B cell (primary cell): ENCODE measurements around the gene SLC25A29. TPM values are rescaled to one million over a fixed set of nuclear protein-coding genes. Genes with fewer than 3 reads are reported as not detected.

Experiments used
- ATAC-seq: fragments of 200-7000 bp; cut with Tn5 transposase; one replicate; pipeline ENCODE4 v1.10.0; 2021; ENCODE audit warnings: low read depth, mild to moderate bottlenecking, moderate number of reproducible peaks, moderate library complexity
- CTCF ChIA-PET: fragments of 350-600 bp; sonication (Branson Sonifier 250); formaldehyde crosslinking; loops from one replicate; lab custom pipeline; 2021; ENCODE audit warnings: antibody characterized with exemption, inconsistent platforms; lab: Charles Lee
- POLR2A ChIA-PET: fragments of 350-600 bp; sonication (Branson Sonifier 250); formaldehyde crosslinking; loops from one replicate; lab custom pipeline; 2021; ENCODE audit warnings: antibody characterized with exemption; lab: Charles Lee
- DNase-seq: peaks from one replicate; pipeline ENCODE4 v3.0.0; 2013
- H2AFZ ChIP-seq: 2 replicates; pipeline ENCODE4 v1.6.1; 2012; ENCODE audit warnings: mild to moderate bottlenecking, low read depth, low read length; ENCODE audit not compliant: insufficient read depth, poor library complexity, severe bottlenecking
- H3K27ac ChIP-seq, 2 donors: 1 replicate in 1 of 2; 2 replicates in 1 of 2; pipeline ENCODE4 v1.5.1; 2012 to 2013; ENCODE audit warnings: low read length in 2 of 2, mild to moderate bottlenecking in 2 of 2, moderate library complexity in 1 of 2
- H3K27me3 ChIP-seq, 4 experiments: fragments of 200-600 bp in 1 of 4; sonication (generic) in 1 of 4; replicated peaks in 1 of 4; 1 replicate in 2 of 4; 2 replicates in 2 of 4; pipeline versions ENCODE4 v1.6.1 to v1.7.0; 2013 to 2016; ENCODE audit warnings: low read length in 3 of 4, mild to moderate bottlenecking in 2 of 4, mixed read lengths in 1 of 4, moderate library complexity in 1 of 4; ENCODE audit not compliant: insufficient read depth in 4 of 4, control insufficient read depth in 3 of 4; ENCODE audit errors: control extremely low read depth in 1 of 4
- H3K36me3 ChIP-seq, 2 experiments: replicated peaks in 1 of 2; 1 replicate in 1 of 2; 2 replicates in 1 of 2; pipeline versions ENCODE4 v1.6.1 to v1.7.1; 2013; ENCODE audit warnings: low read length in 1 of 2; ENCODE audit not compliant: insufficient read depth in 2 of 2, control insufficient read depth in 1 of 2; ENCODE audit errors: control extremely low read depth in 1 of 2, extremely low read depth in 1 of 2
- H3K4me1 ChIP-seq, 2 donors: fragments of 200-600 bp in 1 of 2; sonication (generic) in 1 of 2; 1 replicate in 1 of 2; 2 replicates in 1 of 2; pipeline versions ENCODE4 v1.5.1 to v1.6.1; 2013 to 2017; ENCODE audit warnings: low read length in 2 of 2; ENCODE audit not compliant: control insufficient read depth in 2 of 2, insufficient read depth in 2 of 2
- H3K4me2 ChIP-seq: replicated peaks from 2 replicates; pipeline ENCODE3; 2012; ENCODE audit warnings: mild to moderate bottlenecking, low read depth, low read length; ENCODE audit not compliant: poor library complexity, severe bottlenecking
- H3K4me3 ChIP-seq, 5 experiments: fragments of 200-600 bp in 1 of 5; sonication (generic) in 1 of 5; 1 replicate in 3 of 5; 2 replicates in 2 of 5; pipeline versions ENCODE4 v1.5.1 to v1.7.0; 2011 to 2016; ENCODE audit warnings: low read length in 4 of 5, mild to moderate bottlenecking in 4 of 5, low read depth in 2 of 5, control low read depth in 1 of 5, moderate library complexity in 1 of 5; ENCODE audit not compliant: insufficient read depth in 1 of 5; ENCODE audit errors: control extremely low read depth in 1 of 5, extremely low read depth in 1 of 5
- H3K79me2 ChIP-seq: fragments of 200-600 bp; sonication (generic); one replicate; pipeline ENCODE4 v1.6.0; 2016; ENCODE audit warnings: low read length; ENCODE audit not compliant: control insufficient read depth, insufficient read depth
- H3K9ac ChIP-seq: fragments of 200-600 bp; sonication (generic); 2 replicates; pipeline ENCODE4 v1.6.1; 2017; ENCODE audit warnings: mild to moderate bottlenecking, low read length, moderate library complexity
- H3K9me3 ChIP-seq, 3 donors: one replicate each; pipeline versions ENCODE4 v1.6.1 to v1.7.1; 2013; ENCODE audit warnings: low read length in 2 of 3; ENCODE audit not compliant: control insufficient read depth in 2 of 3, insufficient read depth in 1 of 3; ENCODE audit errors: control extremely low read depth in 1 of 3
- H4K20me1 ChIP-seq: 2 replicates; pipeline ENCODE4 v1.6.0; 2012; ENCODE audit warnings: mild to moderate bottlenecking, low read length; ENCODE audit not compliant: insufficient read depth, control insufficient read depth, poor library complexity, severe bottlenecking
- H3K27ac Mint-ChIP-seq: one replicate; pipeline ENCODE4 v1.8.0; 2021; ENCODE audit warnings: mixed read lengths
- H3K27me3 Mint-ChIP-seq: one replicate; pipeline ENCODE4 v1.8.0; 2021; ENCODE audit warnings: mixed read lengths
- H3K4me1 Mint-ChIP-seq: one replicate; pipeline ENCODE4 v1.8.0; 2021; ENCODE audit warnings: mixed read lengths
- H3K4me3 Mint-ChIP-seq: one replicate; pipeline ENCODE4 v1.8.0; 2021; ENCODE audit warnings: mixed read lengths
- H3K9me3 Mint-ChIP-seq: one replicate; pipeline ENCODE4 v1.8.0; 2022; ENCODE audit warnings: mixed read lengths; ENCODE audit not compliant: insufficient read depth
- CTCF ChIP-seq: fragments of 200-600 bp; IDR thresholded peaks from one replicate; pipeline ENCODE4 v1.8.0; 2022; ENCODE audit warnings: antibody characterized with exemption, mild to moderate bottlenecking
- EZH2 ChIP-seq: IDR thresholded peaks from 2 replicates; pipeline ENCODE4 v1.6.1; 2012; ENCODE audit warnings: borderline replicate concordance, low read depth, mild to moderate bottlenecking, moderate library complexity, low read length; ENCODE audit not compliant: insufficient read depth, poor library complexity, severe bottlenecking
- WGBS: methylation state at CpG from one replicate; pipeline ENCODE4 v1.1.5; 2013; ENCODE audit warnings: missing lambda C conversion rate; ENCODE audit not compliant: insufficient coverage; 5-methylcytosine and 5-hydroxymethylcytosine counted together
- intact Hi-C: fragments of 100-400 bp; cut with micrococcal nuclease; formaldehyde crosslinking; loops from one replicate; pipeline ENCODE4 v1.10.0; 2022
- polyA plus RNA-seq: library from polyadenylated mRNA; depleted of rRNA; stranded (reverse); fragments of >200 nt; gene quantifications from 2 replicates; pipeline ENCODE4 v1.2.3, GENCODE V29; 2012
- total RNA-seq, 2 donors: library from RNA; stranded (reverse); fragments of 120-200 nt in 1 of 2; gene quantifications; 1 replicate in 1 of 2; 2 replicates in 1 of 2; pipeline versions ENCODE4 v1.2.3 to v1.2.4, GENCODE V29; 2013 to 2022

Gene SLC25A29
- total and polyA plus RNA-seq, 2 donors (not counting 1 experiment from before 2014, with no cell fraction given) = 15.1 to 99.9 TPM

GRCh38 chr14:100348784-100349685 is 42.8 kb upstream of the SLC25A29 start:
- no peak overlapping the region for H3K4me2 ChIP-seq
- H3K36me3 ChIP-seq = peaks cover 18 to 29% of the 10 kb centered on the region in 2 experiments
- H3K79me2 ChIP-seq = no peaks in the 10 kb centered on the region

More at GRCh38 chr14:100348784-100349685, 42.8 kb upstream of the SLC25A29 start:
- no peak overlapping the region for H3K27ac ChIP-seq
- H3K27ac Mint-ChIP-seq = no peak overlapping the region
- no peak overlapping the region for H3K4me3 ChIP-seq
- peaks cover 0 to 4% of the 10 kb centered on the region in 2 donors for H3K4me1 ChIP-seq
- ATAC-seq (no peak), DNase-seq (no peak)
- POLR2A ChIA-PET = no interaction called here
- no peaks in the 10 kb centered on the region for H3K9me3 Mint-ChIP-seq
- H3K4me1 Mint-ChIP-seq = peaks cover 4% of the 10 kb centered on the region
- TF ChIP-seq CTCF = no peak
- no peak for TF ChIP-seq EZH2
- H3K27me3 Mint-ChIP-seq = no peaks in the 10 kb centered on the region
- H2AFZ ChIP-seq = no peak overlapping the region
- no peak overlapping the region for H3K9ac ChIP-seq
- H3K4me3 Mint-ChIP-seq = no peak overlapping the region
- no peaks in the 10 kb centered on the region for H3K9me3 ChIP-seq
- intact Hi-C loops = no loop called here
- H3K27me3 ChIP-seq = no peaks in the 10 kb centered on the region
- H4K20me1 ChIP-seq = no peaks in the 10 kb centered on the region
- CTCF ChIA-PET = interaction anchor here (1.2 to 1.3 kb wide), 2 partner anchors 12 to 65 kb away, joined by 4 to 6 read pairs; no protein-coding TSS in a partner anchor
- WGBS = 98% methylated on average over 13 of the region's 14 CpGs
